Gastroesophageal sphincter (tissue), 3 donors: Measurements from ENCODE around the gene UVSSA.

Source experiments
- CTCF ChIP-seq, 4 experiments: fragments of 200-600 bp in 2 of 4; fragments of 450-650 bp in 2 of 4; sonication (generic) in 1 of 4; IDR thresholded peaks; one replicate each; pipeline ENCODE4 v1.5.1; 2017 to 2019; ENCODE audit warnings: antibody characterized with exemption in 4 of 4, mild to moderate bottlenecking in 2 of 4, moderate library complexity in 2 of 4
- POLR2A ChIP-seq, 2 donors: fragments of 450-650 bp; IDR thresholded peaks; one replicate each; pipeline ENCODE4 v1.6.1; 2017; ENCODE audit warnings: antibody characterized with exemption in 2 of 2, mild to moderate bottlenecking in 2 of 2, moderate library complexity in 1 of 2
- POLR2AphosphoS5 ChIP-seq: sonication (generic); formaldehyde crosslinking; IDR thresholded peaks from one replicate; pipeline ENCODE4 v1.6.1; 2017; ENCODE audit warnings: antibody characterized with exemption

DNA sequence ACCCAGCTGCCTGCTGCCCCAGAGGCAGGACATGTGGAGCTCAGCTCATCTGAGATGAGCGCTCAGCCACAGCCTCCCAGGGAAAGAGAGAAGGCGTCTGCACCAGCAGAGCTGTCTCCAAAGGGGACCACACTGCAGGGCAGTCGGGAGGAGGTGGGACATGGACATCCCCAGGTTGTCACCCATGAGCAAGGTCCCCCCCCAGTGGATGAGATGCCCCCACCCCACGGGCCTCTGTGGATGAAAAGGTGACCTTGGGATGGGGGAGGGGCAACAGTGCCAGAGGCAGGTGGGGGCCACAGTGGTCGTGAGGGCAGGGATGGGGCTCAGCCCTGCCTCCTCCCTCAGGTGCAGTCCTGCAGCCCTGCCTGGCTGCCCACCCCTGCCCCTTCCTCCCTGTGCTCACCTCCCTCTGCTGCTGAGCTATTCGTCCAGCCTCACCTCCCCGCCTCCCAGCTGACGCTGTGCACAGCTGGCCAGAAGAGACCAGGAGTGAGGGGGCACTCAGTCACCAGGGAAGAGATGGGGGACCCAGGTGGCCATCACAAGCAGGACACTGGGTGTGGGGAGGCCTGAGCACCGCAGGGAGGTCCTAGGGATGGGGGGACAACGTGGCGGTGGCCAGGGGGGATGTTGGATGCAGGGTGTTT is 49.9 kb downstream of the UVSSA start:
- TF ChIP-seq POLR2A (IDR thresholded peaks at IDR 0.05) (no peak), CTCF (IDR thresholded peaks at IDR 0.05) (no peak), POLR2AphosphoS5 (no peak)
